ENCODE data around the gene SERPINI1.

DNA sequence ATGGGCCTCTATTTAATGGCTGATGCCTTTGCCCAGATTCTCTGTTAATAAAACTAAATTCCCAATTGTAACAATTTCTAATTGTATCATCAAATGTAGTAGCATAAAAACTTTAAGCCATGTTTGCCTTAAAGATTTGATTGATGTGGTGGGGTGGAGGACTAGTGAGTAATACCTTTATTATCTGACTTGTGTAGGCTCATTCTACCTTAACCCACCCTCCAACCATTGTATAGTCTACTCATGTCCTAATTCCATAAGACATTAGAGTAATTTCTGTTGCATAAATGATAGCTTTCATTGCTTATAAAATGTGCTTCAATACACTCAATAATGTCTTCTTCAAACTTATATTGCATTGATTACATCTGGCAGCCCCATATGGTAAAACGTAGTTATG is 25.8 kb downstream of the SERPINI1 start:
- TF ChIP-seq, protein P1, sequence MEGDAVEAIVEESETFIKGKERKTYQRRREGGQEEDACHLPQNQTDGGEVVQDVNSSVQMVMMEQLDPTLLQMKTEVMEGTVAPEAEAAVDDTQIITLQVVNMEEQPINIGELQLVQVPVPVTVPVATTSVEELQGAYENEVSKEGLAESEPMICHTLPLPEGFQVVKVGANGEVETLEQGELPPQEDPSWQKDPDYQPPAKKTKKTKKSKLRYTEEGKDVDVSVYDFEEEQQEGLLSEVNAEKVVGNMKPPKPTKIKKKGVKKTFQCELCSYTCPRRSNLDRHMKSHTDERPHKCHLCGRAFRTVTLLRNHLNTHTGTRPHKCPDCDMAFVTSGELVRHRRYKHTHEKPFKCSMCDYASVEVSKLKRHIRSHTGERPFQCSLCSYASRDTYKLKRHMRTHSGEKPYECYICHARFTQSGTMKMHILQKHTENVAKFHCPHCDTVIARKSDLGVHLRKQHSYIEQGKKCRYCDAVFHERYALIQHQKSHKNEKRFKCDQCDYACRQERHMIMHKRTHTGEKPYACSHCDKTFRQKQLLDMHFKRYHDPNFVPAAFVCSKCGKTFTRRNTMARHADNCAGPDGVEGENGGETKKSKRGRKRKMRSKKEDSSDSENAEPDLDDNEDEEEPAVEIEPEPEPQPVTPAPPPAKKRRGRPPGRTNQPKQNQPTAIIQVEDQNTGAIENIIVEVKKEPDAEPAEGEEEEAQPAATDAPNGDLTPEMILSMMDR (conservative IDR thresholded peaks at IDR 0.05; ENCODE audit: low read length): no peak
- TF ChIP-seq EZH2phosphoT487 (IDR thresholded peaks at IDR 0.05; ENCODE audit: borderline replicate concordance): no peak
